ENCODE data around the gene THADA. TPM values are rescaled to one million over a fixed set of nuclear protein-coding genes. Genes with fewer than 3 reads are reported as not detected.

THADA gene
- total RNA-seq, 2 donors from 2014 or later, result 41.1 to 54.3 TPM

DNA sequence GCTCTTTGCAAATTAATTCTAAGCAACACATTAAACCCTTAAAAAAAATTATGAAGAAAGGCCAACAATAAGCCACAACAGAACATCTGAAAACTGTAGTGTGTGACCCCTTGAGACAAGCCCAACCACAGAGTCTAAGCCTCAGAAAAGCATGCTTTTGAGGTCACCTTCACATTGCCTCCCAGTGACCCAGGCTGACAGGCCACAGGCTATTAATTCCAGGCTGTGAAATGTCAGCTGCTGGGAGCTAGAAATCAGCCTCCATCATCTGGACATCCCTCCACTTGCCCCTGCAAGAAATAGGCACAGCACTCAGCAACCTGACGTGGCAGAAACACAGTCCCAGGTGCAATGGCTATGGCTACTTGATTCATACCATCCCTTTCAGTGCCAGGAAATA lies 190.0 kb downstream of the THADA start:
- H3K9me3 ChIP-seq, result no peaks in the 10 kb centered on the region
- no peaks in the 10 kb centered on the region for H3K4me1 ChIP-seq (replicated peaks)
- H3K4me3 ChIP-seq, result no peak overlapping the region
- TF ChIP-seq, protein P1, sequence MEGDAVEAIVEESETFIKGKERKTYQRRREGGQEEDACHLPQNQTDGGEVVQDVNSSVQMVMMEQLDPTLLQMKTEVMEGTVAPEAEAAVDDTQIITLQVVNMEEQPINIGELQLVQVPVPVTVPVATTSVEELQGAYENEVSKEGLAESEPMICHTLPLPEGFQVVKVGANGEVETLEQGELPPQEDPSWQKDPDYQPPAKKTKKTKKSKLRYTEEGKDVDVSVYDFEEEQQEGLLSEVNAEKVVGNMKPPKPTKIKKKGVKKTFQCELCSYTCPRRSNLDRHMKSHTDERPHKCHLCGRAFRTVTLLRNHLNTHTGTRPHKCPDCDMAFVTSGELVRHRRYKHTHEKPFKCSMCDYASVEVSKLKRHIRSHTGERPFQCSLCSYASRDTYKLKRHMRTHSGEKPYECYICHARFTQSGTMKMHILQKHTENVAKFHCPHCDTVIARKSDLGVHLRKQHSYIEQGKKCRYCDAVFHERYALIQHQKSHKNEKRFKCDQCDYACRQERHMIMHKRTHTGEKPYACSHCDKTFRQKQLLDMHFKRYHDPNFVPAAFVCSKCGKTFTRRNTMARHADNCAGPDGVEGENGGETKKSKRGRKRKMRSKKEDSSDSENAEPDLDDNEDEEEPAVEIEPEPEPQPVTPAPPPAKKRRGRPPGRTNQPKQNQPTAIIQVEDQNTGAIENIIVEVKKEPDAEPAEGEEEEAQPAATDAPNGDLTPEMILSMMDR (IDR thresholded peaks at IDR 0.05), result no peak
- TF ChIP-seq POLR2A (IDR thresholded peaks at IDR 0.05), result no peak
- no peak for TF ChIP-seq POLR2AphosphoS5 (IDR thresholded peaks at IDR 0.05)
- intact Hi-C loops (cut with DNase I), result no loop called here
- no peak for DNase-seq (ENCODE audit: low spot score)
- H3K27me3 ChIP-seq (replicated peaks; ENCODE audit: insufficient read depth), result no peaks in the 10 kb centered on the region
- no peak overlapping the region for H3K27ac ChIP-seq
- WGBS, result 73% methylated on average over 1 of the region's 1 CpG
- H3K36me3 ChIP-seq, result no peaks in the 10 kb centered on the region

DNA sequence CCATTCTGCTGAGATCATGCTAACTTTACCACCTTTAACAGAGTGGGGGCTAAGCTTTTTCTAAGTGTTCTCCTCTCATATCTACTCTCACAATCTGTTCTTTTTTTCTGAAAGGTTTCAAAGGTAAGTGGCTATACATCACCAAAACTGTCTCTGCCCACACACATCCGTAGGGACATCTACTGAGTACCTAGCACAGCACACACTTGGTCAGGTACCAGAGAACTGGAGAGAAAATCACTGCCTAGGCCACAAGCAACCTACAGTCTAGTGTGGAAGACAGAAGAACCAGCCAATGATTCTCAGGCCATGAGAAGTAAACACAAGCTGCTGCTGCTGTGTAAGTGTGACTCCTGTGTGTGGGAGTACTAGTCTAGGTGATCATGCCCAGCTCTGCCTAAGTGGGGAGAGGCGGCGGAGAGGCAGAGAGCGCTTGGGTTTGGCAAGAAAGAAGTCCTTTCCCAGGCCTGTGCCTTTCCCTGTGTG lies 193.3 kb downstream of the THADA start:
- 83% methylated on average over 4 of the region's 4 CpGs for WGBS

DNA sequence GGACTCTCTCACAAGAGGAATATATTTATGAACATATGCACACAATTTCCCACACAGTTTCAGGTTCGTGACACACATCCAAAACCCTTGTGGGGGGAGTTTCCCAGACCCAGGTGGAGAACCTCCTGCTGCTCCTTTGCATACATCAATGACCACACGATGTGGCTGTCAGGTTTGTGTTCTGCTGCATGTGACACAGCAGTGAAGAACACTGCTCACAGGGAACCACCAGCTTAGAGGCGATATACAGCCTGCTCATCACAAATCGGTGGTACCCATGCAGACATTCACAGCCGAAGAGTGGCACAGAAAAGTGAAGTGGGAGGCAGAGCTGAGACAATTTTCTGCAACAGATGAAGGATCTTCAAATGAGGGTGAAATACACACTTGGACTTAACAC lies 193.8 kb downstream of the THADA start:
- intact Hi-C loops (cut with DNase I), result no loop called here
- no peaks in the 10 kb centered on the region for H3K9me3 ChIP-seq
- no peaks in the 10 kb centered on the region for H3K36me3 ChIP-seq
- DNase-seq (ENCODE audit: low spot score), result no peak
- H3K27ac ChIP-seq, result no peak overlapping the region
- H3K27me3 ChIP-seq (replicated peaks; ENCODE audit: insufficient read depth), result no peaks in the 10 kb centered on the region
- TF ChIP-seq POLR2AphosphoS5 (IDR thresholded peaks at IDR 0.05) (no peak), POLR2A (IDR thresholded peaks at IDR 0.05) (no peak)
- TF ChIP-seq, protein P1 (IDR thresholded peaks at IDR 0.05), result no peak
- H3K4me3 ChIP-seq, result no peak overlapping the region
- no peaks in the 10 kb centered on the region for H3K4me1 ChIP-seq (replicated peaks)
- WGBS, result 55% methylated on average over 5 of the region's 5 CpGs

More for the DNA sequence above, 193.3 kb downstream of the THADA start:
- no peak for DNase-seq (ENCODE audit: low spot score)
- Histone ChIP-seq H3K36me3 (no peaks in the 10 kb centered on the region), H3K27ac (no peak overlapping the region), H3K4me3 (no peak overlapping the region), H3K27me3 (replicated peaks; ENCODE audit: insufficient read depth) (no peaks in the 10 kb centered on the region), H3K9me3 (no peaks in the 10 kb centered on the region), H3K4me1 (replicated peaks) (no peaks in the 10 kb centered on the region)
- intact Hi-C loops (cut with DNase I), result no loop called here
- TF ChIP-seq, protein P1 (IDR thresholded peaks at IDR 0.05), result no peak
- TF ChIP-seq POLR2AphosphoS5 (IDR thresholded peaks at IDR 0.05) (no peak), POLR2A (IDR thresholded peaks at IDR 0.05) (no peak)

DNA sequence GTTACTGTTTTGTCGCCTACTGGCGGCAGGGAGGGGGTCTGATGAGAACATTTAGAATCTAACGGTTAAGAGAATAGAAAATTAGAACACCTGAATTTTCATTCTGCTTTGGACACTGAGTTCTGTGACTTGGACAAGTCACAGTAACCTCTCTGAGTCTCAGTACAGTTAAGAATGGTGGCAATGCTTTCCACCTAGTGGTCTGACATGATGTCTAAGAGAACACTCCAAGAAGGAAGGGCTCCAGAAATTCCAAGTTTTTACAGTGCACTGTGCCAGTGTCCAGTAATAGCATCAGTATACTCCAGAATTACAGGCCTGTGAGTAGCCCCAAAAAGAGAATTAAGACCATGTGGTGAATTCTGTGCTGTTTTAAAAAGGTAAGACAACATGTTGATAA lies 195.3 kb downstream of the THADA start:
- H3K36me3 ChIP-seq, result no peaks in the 10 kb centered on the region
- WGBS, result 66% methylated on average over 3 of the region's 3 CpGs
- no peak for DNase-seq (ENCODE audit: low spot score)
- intact Hi-C loops (cut with DNase I), result no loop called here
- TF ChIP-seq, protein P1 (IDR thresholded peaks at IDR 0.05), result no peak
- TF ChIP-seq POLR2AphosphoS5 (IDR thresholded peaks at IDR 0.05) (no peak), POLR2A (IDR thresholded peaks at IDR 0.05) (no peak)
- no peak overlapping the region for H3K4me3 ChIP-seq
- no peaks in the 10 kb centered on the region for H3K27me3 ChIP-seq (replicated peaks; ENCODE audit: insufficient read depth)
- H3K9me3 ChIP-seq, result no peaks in the 10 kb centered on the region
- H3K4me1 ChIP-seq (replicated peaks), result no peaks in the 10 kb centered on the region
- no peak overlapping the region for H3K27ac ChIP-seq

DNA sequence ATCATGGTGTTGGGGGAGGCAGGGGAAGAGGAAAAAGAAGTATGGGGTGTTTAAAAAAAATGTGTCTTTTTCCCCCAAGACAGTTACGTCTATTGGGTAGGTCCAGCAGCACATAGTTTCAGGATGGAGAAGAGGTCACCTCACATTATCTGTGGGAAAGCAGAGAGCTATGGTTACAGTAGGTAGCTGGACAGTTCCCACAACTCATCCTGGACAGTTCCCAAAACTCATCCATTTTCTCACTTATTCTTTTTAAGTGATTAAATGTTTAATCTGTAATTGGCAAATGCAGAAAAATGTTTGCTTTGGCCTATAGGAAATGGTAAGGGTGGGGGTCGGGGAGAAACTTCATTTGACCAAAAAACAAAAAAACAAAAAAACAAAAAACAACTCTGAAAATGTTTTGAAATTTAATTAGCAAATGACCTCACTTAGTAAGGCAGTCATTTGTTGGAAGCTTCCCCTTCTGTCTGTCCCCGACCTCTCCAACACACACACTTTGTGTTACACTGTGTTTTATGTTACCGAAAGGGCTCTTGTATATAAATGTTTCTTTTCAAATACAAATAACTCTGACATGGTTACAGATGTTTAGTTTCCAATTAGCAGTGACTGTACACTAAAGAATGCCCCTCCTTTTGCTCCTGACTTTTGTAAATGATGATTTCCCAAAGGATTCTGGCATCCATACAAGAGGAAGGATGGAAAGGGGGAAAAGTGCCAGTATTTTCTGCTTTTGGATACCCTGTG lies 196.1 kb downstream of the THADA start:
- peak overlapping the region; percentile 5 to 36 for H3K27ac ChIP-seq
- no peak for DNase-seq (ENCODE audit: low spot score)
- intact Hi-C loops (cut with DNase I), result no loop called here
- no peak for TF ChIP-seq POLR2A (IDR thresholded peaks at IDR 0.05)
- TF ChIP-seq POLR2AphosphoS5 (IDR thresholded peaks at IDR 0.05), result peak; percentile 27
- H3K4me3 ChIP-seq, result no peak overlapping the region
- H3K9me3 ChIP-seq, result no peaks in the 10 kb centered on the region
- H3K36me3 ChIP-seq, result no peaks in the 10 kb centered on the region
- 54% methylated on average over 4 of the region's 4 CpGs for WGBS
- no peaks in the 10 kb centered on the region for H3K27me3 ChIP-seq (replicated peaks; ENCODE audit: insufficient read depth)
- H3K4me1 ChIP-seq (replicated peaks), result no peaks in the 10 kb centered on the region
